ENCODE measurements around the gene EML1.

EML1 gene

DNA sequence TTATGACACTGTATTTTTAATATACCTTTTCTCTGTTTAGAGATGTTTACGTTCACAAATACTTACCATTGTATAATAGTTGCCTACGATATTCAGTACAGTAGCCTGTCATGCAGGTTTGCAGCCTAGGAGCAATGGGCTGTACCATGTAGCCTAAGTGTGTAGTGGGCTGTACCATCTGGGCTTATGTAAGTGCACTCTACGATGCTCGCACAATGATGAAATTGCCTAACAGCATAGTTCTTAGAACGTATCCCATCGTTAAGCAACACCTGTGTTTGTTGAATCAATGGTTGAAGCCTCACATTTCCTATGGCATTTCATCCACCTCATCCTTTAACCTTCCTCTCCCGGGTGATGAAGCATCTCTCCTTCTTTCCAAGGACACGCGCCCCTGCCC, 12.5 kb upstream of the EML1 start:
- DNase-seq, result peak; percentile 36

DNA sequence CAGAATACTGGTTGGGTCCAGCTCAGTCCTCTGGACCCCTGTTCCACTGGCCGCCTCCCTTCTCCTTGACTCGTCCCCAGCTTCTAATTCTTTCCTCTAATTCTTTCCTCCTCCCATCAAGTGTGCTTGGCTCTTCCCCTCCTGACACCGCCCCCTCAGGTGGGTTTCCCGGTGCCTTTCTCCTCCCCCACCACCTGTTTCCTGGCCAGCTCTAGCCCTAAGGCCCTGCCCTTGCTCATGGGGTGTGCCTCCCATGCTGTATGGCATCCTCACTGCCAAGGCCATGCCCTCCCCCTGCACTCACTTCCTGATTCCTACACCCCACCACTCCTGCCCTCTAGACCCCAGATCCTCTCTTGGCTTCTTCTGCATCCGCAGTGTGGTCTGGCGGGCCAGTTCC, 12.1 kb upstream of the EML1 start:
- DNase-seq, result no peak

DNA sequence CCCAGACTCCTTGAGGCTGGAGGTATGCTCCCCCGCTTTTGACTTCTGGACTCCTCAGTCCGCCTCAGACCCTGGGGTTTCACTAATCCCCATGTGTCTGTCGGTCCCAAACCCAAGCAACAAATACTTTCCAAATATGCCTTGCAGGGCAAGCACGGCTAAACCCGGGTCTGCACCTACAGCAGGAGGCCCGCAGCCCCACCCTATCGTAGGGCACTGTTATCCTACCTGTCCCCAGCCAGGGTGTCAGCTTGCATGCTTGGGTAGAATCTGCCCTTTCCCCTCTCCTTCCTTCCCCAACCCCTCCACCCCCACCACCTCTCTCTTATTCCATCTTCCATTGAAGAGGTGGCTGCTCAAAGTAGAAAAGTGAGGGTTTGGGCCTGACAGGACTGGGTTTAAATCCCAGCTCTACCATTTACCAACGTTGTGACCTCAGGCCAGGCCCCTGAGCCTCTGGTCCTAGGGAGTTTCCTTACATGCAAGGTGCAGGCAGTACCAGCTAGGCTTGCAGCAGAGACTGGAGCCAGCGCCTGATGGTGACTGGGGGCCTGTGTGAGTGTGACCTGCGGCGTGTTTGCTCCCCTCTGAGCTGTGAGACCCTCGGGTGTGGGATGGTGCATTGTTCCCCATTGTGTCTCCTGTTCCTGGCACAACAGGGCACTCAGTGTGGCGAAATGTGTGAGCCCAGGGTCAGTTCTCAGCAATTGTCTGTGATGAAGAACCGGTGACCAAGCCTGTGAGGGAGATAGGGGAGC, 11.2 kb upstream of the EML1 start:
- no peak for DNase-seq

DNA sequence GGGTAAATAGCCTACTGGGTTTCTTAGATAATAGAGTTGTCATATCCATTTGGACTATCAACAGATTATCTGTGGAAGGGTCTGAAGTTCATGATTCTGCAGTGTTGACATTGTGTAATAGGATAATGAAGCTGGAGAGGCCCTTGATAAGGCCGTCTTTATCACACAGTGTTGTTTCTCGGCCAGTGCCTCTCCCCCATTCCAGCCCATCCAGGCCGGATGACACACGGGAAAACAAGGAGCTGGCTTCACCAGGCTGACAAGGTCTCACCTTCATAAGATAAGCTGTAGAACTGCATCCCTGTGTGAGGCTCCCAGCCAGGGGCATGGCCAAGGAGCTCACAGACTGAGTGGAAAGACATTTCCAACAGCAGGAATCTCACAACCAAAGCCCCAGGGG, 8.7 kb upstream of the EML1 start:
- DNase-seq, result no peak

DNA sequence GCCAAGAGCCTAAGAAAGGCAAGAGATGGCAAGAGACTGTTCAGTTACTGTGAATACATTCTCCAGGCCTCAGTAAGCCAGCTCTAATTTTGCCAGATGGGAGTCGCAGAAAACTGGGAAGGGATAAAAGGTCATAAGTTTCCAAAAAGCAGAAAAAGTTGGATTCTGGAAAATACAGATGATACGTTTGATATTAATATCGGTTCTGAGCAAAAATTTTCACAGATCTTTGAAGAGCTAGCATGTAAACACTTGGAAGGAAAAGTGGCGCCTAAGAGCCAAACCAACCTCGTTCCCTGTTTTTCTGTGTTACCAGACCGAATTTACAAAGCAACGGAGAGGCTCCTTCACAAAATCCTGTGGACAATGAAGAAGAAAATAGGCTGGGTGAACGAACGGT, 7.8 kb upstream of the EML1 start:
- DNase-seq, result no peak

DNA sequence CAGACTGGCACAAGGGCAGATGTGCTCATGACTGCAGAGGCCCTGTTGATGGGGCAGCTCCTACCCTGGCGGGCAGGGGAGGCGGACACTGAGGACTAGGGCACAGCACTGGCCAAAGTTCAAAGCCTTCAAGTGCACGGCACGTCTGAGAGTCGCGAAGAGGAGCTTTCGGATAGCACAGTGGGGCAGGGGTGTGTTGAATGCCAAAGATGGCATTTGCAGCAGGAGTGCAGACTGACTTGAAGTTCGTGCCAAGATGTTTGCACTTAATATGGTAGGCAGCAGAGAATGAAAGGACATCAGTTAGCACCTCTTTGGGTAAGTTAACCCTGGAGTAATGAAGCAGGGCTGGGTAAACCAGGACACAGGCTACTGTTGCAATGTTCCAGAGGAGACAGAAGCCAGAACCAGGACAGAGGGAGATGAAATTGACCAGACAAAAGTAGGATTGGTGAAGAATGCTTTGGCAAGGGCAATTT, 6.7 kb upstream of the EML1 start:
- no peak for DNase-seq

DNA sequence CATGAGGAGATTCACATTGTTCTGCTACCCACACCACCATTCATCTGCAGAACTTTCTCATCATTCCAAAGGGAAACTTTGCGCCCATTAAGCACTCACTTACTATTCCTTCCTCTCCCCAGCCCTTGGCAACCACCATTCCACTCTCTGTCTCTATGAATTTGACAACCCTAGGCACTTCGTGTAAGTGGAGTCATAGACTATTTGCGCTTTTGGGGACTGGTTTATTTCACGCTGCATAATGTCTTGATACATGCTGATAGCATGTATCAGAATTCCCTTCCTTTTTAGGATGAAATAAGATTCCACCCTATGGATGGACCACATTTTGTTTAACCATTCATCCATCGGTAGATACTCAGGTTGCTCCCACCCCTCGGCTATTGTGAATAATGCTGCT, 4.5 kb upstream of the EML1 start:
- no peak for DNase-seq

DNA sequence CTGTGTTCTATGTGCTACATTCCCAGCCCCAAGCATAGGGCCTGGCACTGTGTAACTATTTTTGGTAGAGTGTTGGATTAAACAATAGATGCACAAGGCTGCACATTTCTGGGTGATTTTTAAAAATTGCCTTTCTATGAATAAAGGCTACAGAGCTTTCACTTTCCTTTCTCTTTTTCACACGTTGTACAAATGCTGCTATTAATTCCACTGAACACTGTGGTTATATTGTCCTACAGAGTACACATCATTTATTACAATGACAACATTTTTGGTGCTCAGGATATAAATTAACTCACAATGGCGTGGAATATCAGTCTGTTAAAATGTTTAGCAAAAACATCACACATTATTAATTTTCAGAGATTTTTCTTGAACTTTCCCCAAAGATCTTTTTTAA, 3.6 kb upstream of the EML1 start:
- DNase-seq, result no peak

DNA sequence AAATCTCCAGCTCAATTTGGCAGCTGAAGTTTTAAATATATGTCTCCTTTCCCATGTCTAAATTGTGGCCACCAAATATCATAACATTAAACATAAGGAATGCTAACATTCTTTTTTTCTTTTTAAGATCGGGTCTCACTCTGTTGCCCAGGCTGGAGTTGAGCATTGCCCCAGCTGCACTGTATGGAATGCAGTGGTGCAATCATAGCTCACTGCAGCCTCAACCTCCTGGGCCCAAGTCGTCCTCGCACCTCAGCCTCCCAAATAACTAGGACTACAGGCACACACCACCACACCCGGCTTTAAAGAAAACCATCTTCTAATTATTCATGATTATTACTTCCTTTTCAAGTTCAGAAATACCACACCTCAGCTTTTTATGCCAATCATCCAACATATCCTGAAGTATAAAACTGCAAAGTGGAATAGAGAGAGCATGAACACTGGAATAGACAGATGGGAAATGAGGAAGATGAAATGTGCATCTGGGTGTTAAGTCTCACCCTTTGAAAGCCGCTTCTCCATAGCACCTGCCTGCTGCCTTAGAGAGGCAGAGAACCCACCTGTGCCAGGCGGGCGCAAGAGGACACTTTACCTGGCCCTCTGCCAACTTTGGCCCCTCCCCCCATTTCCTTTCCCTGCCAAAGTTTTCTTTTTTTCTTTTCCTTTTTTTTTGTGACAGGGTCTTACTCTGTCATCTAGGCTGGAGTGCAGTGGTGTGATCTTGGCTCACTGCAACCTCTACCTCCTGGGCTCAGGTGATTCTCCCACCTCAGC, 2.8 kb upstream of the EML1 start:
- peak; percentile 83 for DNase-seq

DNA sequence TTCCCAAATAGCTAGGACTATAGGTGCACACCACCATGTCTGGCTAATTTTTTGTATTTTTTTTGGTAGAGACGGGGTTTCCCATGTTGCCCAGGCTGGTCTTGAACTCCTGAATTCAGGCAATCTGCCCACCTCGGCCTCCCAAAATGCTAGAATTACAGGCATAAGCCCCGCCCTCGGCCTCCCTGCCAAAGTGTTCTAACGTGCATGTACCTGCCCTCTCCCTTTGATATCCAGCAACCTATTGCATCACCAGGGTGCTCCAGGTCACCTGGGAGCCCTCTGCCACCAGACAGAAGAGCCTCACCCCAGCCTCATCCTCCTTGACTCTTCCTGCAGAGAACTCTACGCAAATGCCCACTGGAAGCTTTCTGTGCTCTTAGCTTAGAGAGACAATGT, 2.2 kb upstream of the EML1 start:
- peak; percentile 41 for DNase-seq

DNA sequence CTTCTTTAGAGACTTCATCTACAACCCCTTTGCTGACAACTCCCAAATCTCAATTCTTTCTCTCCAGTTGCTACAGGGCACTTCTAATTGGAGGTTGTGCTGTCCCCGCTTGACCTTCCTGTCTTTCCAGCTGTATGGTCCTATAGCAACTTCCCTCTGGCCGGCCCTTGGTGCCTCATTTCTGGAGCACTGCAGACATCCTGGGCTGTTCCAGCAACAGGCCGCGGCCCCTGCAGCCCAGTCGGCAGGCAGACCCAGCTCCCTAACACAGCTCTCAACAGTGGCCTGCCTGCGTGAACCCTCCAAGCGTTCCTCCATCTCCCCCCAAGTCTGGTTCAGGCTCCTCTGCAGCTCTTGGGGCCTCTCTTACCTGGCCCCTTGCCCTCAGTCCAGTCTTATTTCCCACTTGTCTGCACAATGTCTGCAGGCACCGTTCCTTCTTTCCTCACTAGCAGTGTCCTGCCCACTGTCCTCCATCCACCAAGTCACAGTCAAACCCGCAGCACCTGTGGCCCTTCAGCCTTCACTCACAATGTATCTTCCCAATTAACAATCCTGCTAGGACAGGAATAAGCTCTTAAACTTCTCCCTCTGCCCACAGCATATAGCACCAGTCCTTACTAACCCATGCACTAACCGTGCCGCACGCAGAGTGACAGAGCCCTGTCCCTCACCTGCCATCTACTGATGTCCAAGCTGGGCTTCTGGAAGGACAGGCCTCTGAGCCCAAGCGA, 1.6 kb upstream of the EML1 start:
- no peak for DNase-seq

DNA sequence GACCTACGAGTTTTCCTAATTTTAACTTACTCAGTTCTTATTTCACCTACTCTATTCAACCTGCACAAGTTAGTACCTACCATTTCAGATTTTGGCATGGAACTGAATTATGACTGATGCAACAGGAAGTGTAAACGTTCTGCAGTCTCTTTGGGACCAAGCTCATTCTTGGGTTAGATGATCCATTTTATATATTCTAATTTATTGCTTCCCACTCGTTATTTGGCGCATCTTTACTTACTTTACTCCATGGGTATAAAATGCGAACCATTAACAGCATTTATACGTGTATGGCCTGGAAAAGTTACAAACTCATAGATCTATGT, 1.0 kb upstream of the EML1 start:
- peak; percentile 46 for DNase-seq

DNA sequence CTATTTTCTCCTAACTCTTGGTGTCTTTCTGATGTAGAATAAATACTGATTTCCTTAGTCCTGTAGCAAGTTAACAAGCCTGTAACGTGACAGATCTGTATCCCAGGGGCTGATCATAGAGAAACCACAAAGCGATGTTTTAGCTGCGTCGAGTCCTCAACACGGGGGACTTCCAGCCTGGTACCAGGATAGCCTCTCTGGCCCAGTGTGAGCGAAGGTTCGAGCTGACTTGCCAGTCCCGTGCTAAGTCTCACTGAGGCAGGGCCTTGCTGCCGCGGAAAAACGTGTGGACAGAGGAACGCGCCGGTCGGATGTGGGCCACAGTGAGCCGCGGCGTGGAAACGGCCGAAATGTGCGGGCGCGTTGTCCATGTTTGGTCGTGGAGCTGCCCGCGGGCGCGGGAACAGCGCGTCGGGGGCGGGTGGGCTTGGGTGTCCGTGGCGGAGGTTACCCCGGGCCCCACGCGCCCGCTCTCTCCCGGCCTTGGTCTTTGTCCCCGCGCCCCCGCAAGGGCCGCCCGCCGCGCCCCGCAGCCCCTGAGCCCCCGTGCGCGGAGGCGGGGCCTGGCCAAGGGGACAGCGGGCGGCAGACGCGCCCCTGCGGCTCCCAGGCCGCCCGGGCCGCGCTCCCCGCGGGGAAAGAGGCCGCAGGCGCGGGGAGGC, 531 bp upstream of the EML1 start:
- DNase-seq, result no peak

DNA sequence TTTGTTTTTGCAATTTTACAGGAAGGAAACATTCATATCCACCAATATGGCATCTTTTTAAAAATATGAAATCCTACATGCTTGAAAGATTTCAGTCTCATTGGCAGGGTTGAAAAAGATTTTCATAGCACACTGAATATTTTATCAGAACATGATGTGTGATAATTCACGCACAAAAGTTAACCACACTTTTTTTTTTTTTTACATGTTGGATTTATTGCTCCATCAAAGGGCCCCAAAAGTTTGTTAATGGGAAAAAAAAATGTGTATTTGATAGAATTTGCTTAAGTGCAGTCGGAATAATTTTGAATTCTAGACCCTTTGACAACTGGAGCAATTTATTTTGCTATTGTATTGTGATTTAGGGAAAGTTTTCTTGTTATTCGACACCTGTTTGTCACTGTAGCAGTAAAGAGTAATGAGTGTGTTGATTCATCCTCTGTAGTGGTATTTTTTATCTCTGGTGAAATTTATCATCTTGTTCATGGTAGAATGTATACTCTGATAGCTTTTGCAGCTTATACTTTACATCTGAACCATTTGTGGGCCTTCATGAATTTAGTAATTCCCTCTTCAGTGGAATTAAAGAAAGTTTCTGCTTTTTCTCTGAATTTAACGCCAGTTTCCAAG, 1.1 kb downstream of the EML1 start:
- DNase-seq, result no peak

DNA sequence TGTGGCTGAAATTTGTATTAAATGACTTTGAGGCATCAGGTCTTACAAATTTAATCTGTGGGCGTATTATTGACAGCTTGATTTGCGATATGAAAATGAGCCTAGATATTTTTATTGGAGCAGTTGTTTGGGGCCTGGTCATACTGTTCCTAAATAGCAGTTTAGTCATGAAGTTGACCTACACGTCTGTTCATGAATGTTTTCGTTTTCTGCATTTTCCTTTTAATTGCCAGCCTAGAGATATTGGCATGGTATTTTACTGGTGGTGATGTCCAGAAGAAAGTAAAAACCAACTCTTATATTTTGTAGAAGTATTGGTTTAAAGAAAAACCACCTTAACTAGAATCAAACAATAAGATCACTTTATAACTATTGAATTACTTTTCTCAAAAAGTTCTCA, 1.8 kb downstream of the EML1 start:
- DNase-seq, result no peak

DNA sequence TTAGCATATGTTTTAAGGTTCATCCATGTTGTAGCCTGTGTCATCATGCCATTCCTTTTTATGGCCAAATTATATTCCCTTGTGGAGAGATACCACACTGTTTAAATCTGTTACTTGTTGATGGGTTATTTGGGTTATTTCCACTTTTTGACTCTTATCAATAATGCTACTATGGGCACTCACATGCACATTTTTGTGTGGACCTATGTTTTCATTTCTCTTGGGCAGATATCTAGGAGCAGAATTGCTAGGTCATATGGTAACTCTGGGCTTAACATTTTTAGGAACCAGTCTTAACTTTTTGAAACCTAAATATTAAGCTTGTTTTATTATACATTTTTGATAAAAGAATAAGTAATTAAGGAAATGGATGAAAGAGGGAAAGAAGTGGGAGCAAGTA, 4.0 kb downstream of the EML1 start:
- no peak for DNase-seq

DNA sequence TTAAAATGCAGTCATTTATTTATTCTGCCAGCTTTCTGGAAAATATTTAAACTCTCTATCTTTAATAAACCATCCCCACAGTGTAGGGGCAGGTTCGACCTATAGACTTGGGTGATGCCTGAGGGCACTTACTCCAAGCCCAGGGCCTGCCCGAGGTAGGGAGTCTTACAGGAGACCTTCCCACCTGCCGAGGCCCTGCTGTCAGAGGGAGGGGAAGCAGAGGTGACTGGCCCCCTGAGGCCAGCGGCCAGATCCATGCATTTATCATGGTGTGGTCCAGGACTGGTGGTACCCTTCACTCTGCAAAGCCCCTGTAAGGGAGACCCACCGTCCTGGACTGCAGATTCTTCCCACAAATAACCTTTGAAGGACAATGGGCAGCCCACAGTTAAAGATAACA, 7.6 kb downstream of the EML1 start:
- no peak for DNase-seq

DNA sequence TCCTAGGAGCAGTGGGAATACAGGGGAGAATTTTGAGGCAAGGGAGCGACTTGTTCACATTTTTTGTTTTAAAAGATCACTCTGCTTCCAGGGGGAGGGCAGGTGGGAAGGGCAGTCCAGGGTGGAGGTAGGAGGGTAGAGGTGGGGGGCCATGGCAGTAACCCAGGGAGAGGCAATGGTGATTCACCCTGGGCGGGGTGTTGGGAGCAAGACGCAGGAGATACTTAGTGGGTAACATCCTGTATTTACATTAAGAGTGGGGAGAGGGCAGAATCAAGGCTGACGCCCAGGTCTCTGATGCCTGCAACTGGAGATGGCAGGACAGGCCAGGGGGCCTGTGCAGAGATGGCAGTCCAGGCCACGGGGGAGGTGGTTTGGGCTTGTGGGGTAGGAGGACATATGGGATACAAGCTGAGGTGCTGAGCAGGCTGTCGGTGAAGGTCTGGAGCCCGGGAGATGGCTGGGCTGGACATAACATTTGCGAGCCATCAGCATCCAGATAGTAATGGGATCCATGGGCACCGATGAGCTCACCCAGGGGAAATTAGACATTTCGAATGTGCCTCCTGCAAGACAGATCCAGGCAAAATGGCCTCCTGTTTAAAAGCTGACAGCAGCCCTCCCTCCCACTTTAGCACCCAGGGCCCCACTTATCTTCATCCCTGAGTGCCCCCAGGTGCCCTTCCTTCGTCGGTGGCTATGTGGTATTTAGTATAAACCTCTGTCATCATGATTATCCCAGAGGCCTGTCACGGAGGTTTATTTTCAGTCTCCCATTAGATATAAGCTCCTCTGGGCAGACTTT, 9.3 kb downstream of the EML1 start:
- DNase-seq, result peak; percentile 66

DNA sequence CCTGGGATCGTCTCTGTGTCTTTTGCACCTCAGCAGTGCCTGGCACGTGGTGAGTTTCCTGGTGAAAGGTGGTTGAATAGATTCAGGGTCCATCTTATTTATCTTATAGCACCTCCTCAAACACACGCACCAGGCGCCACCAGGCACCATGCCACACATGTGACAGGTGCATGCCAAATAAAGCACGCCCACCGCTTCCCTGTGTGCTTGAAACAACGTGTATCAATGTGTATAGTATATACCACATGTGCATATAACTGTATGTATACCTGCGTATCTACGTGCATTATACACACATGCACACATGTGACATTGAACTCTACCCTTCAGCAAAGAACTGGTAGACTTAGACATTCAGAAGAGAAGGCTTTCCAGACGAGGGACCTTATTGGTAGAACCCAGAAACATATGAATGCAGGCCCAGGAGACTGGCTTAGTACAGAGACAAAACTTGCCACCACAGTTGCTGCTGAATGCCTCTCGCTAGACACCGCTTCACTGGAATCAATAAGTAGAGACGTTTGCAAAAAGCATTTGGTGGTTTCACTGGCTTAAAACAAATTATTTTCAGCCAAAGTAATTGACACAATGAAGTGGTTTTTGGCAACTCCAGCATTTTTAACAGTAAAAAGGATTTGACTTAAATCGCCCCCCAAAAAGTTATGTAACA, 10.0 kb downstream of the EML1 start:
- DNase-seq, result peak; percentile 80

DNA sequence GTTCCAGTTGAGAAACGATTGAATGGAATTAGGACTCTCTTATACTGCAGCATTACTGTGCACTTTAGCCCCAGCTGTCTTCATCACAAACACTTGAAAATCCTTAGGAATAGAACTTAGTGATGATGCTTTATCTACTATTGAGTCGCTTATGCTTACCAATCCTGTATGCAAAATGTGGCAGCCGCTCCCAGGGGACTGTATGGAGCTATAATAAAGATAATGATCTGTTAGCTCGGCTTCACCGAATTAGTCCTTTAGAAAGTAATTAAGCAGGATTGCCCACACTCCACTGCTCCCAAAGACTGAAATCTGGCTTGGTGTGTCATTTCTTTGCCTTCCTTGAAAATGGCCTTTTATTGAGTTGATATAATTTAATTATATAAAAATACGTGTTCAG, 10.6 kb downstream of the EML1 start:
- DNase-seq, result peak; percentile 80

DNA sequence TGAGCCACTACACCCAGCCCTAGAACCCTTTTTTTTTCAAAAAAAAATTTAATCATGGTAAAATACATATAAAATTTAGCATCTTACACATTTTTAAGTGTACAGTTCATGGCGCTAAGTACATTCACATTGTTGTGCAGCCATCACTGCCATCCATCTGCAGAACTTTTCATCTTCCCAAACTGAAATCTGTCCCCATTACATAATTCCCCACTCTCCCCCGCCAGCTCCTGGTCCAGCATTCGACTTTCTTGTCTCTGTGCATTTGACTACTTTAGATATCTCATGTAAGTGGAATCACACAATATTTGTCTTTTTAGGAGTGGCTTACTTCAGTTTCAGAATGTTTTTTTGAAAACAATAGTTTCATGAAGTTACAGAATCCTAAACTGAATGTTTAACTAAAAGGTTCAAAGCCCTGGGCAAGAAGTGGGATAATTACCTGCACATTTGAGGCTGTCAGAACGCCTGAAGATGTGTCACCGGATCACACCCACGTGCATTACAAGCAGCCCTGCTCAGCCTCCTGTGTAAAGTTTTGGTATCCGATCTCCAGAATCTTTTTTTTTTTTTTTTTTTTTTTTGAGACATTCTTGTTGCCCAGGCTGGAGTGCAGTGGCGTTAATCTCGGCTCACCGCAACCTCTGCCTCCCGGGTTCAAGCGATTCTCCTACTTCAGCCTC, 12.7 kb downstream of the EML1 start:
- DNase-seq, result no peak

Data from DMS79 treated with DMSO at 0.1 percent for 48 hours (cell line).